ENCODE measurements around the gene DNM1L. TPM values are rescaled to one million over a fixed set of nuclear protein-coding genes. Genes with fewer than 3 reads are reported as not detected.
"Not testable (repeated sequence)": the region's sequence is repeated elsewhere in the genome, so short reads cannot be mapped to it uniquely, and the experiment has no call there.

Gene DNM1L
- total RNA-seq, 1 experiment from 2014 or later: 37.8 TPM

DNA sequence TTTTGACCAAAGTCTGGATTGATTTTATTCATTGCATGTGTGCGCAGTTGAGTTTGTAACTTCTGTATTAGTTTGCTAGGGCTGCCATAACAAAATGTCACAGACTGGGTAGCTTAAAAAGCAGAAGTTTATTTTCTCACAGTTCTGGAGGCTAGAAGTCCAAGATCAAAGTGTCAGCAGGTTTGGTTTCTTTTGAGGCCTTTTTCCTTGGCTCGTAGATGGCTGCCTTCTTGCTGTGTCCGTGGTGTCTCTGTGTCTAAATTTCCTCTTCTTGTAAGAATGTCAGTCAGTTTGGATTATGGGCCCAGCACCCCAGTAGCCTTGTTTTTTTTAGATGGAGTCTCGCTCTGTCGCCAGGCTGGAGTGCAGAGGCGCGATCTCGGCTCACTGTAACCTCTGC lies 11.8 kb downstream of the DNM1L start:
- DNase-seq (ENCODE audit: low read depth): no peak
- in situ Hi-C loops (cut with HindIII; ENCODE audit: low pct_unique_long_range_greater_than_20kb, low sequenced_read_pairs): no loop called here

DNA sequence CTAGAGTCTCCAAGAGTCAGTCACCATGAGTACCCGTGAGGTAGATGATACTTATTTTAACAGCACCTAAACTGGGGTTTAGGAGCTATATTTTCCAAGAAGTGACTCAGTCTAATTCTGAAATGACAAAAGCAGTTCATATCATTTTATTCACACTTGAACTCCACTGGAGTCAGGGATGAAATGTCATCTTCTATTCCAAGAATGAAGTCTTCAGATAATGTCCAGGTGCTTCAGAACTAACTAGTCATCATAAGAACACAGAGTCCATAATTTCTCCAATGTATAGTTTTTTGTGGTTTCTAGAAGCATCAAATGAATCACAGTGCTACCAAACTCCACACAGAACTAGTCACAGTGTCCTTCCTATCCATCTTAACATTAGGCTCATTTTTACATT lies 13.3 kb downstream of the DNM1L start:
- in situ Hi-C loops (cut with HindIII; ENCODE audit: low pct_unique_long_range_greater_than_20kb, low sequenced_read_pairs): no loop called here
- DNase-seq (ENCODE audit: low read depth): no peak

DNA sequence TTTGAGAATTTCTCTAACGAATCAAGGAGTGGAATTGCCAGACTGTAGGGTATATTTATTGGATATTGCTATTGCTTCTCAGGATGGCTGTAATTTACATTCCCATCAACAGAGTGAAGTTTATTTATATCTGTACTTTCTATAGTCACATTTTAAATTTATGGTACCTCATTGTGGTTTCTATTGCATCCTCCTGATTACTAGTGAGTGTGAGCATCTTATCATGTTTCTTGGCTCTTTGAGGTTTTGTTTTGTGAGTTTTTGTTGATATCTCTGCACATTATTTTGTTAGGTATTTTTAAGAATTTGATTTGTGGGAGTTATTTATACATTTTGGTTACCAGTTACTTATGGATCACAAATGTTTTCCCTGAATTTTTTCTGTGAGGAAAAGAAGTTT lies 13.9 kb downstream of the DNM1L start:
- DNase-seq (ENCODE audit: low read depth): no peak
- in situ Hi-C loops (cut with HindIII; ENCODE audit: low pct_unique_long_range_greater_than_20kb, low sequenced_read_pairs): no loop called here

DNA sequence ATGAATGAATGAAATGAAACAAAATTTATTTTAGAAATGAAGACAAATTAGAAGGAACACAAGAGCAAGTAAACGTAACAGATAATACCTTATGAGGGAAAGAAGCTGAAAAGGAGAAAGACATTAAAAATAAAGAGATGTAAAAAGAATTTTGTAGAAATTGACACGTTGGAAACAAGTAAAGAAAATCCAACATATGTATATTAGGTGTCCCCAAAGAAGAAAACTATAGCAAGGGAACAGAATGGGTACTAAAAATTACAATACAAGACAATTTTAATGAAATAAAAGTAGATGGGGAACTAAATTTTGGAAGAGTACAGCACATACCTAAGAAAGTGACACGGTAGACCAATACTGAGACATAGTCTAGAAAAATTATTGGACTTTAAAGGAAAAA lies 16.7 kb downstream of the DNM1L start:
- in situ Hi-C loops (cut with HindIII; ENCODE audit: low pct_unique_long_range_greater_than_20kb, low sequenced_read_pairs): no loop called here
- DNase-seq (ENCODE audit: low read depth): no peak

DNA sequence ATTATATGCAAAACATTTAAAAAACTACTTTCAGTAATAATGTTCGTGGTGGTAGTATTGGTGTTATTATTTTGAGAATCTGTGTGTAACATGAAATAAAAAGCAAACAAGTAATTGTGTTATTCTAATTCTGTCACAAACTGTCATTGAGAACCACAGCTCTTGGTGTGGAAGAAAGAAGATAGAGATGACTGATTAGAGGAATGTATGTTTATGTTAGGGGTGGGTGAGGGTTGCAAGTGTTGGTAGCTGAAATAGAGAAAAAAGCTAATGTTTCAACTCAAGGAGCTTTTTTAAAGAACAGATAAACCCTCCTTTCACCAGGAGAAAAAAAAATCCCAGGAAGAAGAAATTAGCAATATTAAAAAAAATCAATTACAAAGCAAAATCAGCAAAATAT lies 18.3 kb downstream of the DNM1L start:
- in situ Hi-C loops (cut with HindIII; ENCODE audit: low pct_unique_long_range_greater_than_20kb, low sequenced_read_pairs): no loop called here
- DNase-seq (ENCODE audit: low read depth): no peak

DNA sequence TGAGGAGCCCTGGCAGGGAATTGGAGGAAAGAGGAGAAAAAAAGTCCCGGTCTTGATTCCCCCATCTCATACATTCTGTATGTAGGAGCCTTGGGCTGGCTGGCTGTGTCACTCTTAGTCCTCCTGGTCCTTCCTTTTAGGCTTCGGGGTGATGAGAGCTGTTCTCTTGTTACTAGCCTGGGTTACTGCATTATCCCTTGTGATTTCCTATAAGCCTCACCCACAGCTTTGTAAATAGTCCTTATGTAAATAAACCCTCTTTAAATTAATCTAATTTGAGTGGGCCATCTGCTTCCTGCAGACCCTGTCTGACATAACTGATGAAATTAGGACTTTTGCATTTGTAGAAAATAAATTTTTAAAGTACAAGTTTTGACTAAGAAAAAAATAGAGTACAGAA lies 19.2 kb downstream of the DNM1L start:
- in situ Hi-C loops (cut with HindIII; ENCODE audit: low pct_unique_long_range_greater_than_20kb, low sequenced_read_pairs): no loop called here
- DNase-seq (ENCODE audit: low read depth): no peak

DNA sequence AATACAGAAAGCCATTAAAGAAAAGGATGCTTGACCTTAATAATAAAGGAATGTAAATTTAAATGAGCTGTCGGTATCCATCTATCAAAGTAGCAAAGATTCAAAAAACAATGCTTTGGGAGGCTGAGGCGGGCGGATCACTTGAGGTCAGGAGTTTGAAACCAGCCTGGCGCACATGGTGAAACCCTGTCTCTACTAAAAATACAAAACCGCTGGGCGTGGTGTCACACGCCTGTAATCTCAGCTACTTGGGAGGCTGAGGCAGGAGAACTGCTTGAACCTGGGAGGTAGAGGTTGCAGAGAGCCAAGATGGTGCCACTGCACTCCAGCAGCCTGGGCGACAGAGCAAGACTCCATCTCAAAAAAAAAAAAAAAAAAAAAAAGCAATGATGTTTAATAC lies 20.3 kb downstream of the DNM1L start:
- DNase-seq (ENCODE audit: low read depth); in situ Hi-C loops (cut with HindIII; ENCODE audit: low pct_unique_long_range_greater_than_20kb, low sequenced_read_pairs): not testable (repeated sequence)

DNA sequence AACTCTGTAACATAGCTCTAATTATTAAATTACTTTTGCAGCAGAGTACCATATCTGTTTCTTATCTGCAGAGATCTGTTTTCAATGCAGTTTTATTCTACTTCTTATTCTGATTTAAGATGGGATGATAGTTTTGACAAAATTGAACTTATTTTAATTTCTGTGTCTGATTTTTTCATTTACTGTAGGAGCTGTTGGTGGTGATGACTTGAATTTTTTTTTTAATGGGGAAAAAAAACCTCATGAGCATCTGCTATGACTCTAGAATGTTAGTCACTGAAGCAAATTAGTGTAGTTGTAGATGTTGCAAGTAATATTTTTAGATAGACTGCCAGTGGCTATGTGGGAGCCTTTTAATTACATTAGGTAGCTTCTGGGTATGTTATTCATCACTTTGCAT lies 23.4 kb downstream of the DNM1L start:
- in situ Hi-C loops (cut with HindIII; ENCODE audit: low pct_unique_long_range_greater_than_20kb, low sequenced_read_pairs): no loop called here
- DNase-seq (ENCODE audit: low read depth): no peak

DNA sequence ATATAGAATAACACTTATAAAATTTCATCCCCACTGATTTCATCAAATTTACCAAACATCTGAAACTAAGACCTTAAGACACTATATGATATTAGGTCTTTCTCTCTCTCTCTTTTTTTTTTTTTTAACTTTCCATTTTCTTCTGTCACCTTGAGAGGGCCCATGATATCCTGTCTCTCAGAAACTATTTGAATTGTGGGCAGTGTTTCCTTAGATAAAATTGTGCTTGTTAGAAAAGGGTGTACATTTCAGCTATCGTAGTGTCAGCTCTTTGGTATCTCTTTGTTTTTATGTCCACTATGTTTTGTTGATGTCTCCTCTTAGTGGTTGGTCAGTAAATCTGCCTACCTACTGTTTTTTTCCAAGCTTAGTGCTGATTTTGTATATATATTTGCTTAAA lies 23.8 kb downstream of the DNM1L start:
- in situ Hi-C loops (cut with HindIII; ENCODE audit: low pct_unique_long_range_greater_than_20kb, low sequenced_read_pairs): no loop called here
- DNase-seq (ENCODE audit: low read depth): no peak

DNA sequence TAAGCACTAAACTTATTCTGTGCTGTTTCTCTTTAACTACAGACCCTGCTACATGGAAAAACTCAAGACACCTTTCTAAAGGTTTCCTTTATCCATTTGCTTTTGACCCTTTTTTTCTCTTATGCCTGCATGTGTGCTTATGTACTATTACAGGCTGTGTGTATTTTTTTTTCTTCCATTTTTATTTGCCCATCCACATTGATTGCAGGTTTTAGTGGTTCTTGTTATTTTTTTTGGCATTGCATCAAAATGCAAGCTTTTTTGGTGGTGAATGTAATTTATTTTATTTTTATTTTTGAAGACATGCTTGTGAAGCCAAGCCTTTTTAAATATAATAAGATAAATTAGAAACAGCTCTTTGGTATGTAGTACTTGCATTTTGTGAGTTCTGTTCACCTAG lies 26.7 kb downstream of the DNM1L start:
- no peak for DNase-seq (ENCODE audit: low read depth)
- in situ Hi-C loops (cut with HindIII; ENCODE audit: low pct_unique_long_range_greater_than_20kb, low sequenced_read_pairs): no loop called here

DNA sequence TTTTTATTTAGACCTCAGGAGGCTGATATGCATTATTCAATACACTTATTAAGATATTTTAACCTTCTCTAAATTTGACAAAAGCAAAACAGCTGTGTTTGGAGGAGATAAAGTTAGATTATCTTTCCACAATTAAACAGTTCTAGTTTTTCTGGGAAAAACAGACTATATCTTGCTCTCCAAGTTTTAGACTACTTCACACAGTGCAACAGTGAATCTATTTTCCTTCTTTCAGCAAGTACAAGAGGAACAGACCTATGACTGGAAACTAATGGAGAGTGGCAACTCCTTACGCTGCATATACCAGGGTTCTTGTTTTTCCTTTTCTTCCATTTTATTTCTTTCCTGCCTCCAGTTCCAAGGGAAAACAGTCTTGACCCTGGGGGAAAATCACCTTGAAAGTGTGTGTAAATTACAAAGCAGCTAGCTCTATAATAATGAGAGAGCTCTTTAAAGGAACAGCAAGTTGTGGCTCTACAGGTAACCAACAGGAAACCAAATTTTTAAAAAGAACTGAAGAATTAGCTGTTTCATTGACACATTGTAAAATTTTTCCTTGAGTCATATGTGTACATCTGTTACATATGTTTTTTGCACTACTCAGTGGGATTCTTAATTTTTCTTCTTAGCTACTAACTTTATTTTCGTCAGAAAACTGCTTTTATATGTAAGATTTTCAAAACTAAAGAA lies 27.4 kb downstream of the DNM1L start:
- DNase-seq (ENCODE audit: low read depth): no peak
- in situ Hi-C loops (cut with HindIII; ENCODE audit: low pct_unique_long_range_greater_than_20kb, low sequenced_read_pairs): no loop called here

DNA sequence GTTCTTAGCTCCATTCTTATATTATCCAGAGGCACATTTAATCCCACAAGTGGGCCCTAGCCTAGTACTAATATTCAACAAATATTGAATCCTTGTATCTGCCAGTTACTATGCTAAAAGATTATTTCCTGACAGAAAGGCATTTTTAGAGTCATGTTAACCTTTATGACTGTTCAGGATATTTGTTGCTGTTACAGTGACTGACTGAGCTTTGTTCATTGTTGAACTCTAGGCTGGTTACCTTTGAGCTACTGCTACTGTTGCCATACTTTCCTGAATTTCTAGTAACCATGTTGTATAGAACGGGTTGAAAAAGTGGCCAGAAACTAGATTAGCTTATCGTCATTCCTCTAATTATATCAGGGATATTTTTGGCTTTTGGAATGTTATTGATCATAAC lies 29.8 kb downstream of the DNM1L start:
- DNase-seq (ENCODE audit: low read depth): no peak
- in situ Hi-C loops (cut with HindIII; ENCODE audit: low pct_unique_long_range_greater_than_20kb, low sequenced_read_pairs): no loop called here

DNA sequence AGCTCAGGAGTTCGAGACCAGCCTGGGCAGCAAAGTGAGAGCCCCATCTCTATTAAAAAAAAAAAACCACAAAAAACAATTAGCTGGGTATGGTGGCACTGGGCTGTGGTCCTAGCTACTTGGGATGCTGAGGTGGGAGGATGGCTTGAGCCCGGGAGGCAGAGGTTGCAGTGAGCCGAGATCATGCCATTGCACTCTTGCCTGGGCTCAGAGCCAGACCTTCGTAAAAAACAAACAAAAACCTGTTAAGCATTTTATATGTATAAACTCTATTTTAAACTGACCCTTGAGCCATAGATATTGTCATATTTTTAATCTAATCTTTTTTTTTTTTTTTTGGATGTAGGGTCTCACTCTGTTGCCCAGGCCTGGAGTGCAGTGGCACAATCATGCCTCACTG lies 35.7 kb downstream of the DNM1L start:
- in situ Hi-C loops (cut with HindIII; ENCODE audit: low pct_unique_long_range_greater_than_20kb, low sequenced_read_pairs): no loop called here
- DNase-seq (ENCODE audit: low read depth): no peak

DNA sequence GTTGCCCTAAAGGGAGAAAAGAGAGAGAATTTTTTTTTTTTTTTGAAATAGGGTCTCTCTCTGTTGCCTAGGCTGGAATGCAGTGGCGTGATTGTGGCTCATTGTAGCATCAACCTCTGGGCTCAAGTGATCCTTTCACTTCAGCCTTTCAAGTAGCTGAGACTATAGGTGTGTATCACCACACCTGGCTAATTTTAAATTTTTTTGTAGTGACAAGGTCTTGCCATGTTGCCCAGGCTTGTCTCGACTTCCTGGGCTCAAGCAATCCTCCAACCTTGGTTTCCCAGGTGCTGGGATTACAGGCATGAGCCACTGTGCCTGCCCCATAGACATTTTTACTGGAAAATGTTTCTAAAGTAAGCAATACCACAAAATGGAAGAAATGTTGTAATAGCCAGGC lies 39.8 kb downstream of the DNM1L start:
- in situ Hi-C loops (cut with HindIII; ENCODE audit: low pct_unique_long_range_greater_than_20kb, low sequenced_read_pairs): no loop called here

DNA sequence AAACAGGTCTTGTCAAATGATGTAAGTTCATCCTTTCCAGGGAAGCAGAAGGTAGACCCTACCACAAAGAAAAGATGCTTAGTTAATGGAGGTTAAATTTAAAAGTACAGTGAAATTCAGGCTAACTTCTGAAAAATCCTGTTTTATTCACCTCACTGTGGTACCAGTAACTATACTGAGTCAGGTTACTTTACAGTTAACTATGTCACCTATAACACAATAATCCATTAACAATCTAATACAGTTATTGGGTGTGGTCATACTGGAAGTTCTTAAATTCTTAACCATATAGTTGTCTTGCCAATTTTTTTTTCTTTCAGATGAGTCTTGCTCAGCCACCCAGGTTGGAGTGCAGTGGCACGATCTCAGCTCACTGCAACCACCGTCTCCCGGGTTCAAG lies 46.2 kb downstream of the DNM1L start:
- not testable (repeated sequence) for DNase-seq (ENCODE audit: low read depth)

More for the DNA sequence above, 39.8 kb downstream of the DNM1L start:
- DNase-seq (ENCODE audit: low read depth): no peak

DNA sequence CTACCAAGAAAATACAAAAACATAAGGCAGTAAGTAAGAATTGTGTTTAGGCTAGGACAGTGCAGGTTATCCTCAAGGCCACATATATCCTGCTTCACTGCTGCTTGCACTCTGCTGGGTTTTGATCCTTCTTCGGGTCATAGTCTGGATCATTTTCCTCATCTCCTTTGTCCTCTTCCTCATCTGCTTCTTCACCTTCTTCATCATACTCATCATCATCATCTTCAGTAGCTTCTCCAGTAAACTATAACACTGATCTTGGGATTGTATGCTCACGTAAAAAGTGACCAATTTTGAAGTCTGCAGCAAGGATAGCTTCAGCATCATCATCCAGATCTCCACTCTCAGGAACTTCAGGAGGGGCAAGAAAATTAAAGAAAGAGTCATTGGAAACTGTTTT lies 47.2 kb downstream of the DNM1L start:
- in situ Hi-C loops (cut with HindIII; ENCODE audit: low pct_unique_long_range_greater_than_20kb, low sequenced_read_pairs): no loop called here
- DNase-seq (ENCODE audit: low read depth): no peak

More for the DNA sequence above, 46.2 kb downstream of the DNM1L start:
- in situ Hi-C loops (cut with HindIII; ENCODE audit: low pct_unique_long_range_greater_than_20kb, low sequenced_read_pairs): not testable (repeated sequence)

DNA sequence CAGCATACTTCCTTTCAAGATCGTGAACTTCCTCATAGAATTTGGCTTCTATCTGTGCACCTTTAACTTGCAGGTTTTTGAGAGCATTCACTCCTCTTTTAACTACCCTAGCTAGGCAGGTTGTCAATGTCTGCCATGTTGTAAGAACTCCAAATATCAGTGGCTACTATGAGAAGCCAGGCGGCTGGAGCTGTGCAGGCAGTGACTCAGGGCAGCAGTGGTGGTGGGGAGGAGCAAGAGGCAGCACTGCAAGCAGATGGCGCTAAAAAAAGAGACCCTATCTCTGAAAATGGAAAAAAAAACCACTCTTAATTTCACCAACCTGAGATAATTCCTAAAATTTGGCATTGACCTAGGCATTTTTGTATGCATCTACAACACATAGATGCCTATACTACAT lies 48.1 kb downstream of the DNM1L start:
- DNase-seq (ENCODE audit: low read depth): no peak
- in situ Hi-C loops (cut with HindIII; ENCODE audit: low pct_unique_long_range_greater_than_20kb, low sequenced_read_pairs): no loop called here

DNA sequence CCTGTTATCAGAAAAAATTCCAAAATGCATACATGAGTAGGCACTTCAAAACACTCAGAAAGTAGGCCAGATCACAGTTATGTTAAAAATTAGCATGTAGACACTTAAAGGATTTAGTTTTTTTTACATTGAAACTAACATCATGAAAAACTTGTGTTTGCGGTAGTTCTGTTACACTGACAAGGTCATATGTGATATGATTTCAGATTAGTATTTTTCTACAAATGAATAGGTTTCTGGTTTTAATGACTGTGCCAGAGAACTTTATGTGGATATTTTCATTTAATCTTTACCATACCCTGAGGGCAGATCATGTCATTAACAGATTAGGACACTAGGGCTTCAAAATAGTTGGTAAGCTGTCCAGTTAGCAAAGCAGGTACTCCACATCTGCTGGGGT lies 55.9 kb downstream of the DNM1L start:
- DNase-seq (ENCODE audit: low read depth): no peak
- in situ Hi-C loops (cut with HindIII; ENCODE audit: low pct_unique_long_range_greater_than_20kb, low sequenced_read_pairs): no loop called here

DNA sequence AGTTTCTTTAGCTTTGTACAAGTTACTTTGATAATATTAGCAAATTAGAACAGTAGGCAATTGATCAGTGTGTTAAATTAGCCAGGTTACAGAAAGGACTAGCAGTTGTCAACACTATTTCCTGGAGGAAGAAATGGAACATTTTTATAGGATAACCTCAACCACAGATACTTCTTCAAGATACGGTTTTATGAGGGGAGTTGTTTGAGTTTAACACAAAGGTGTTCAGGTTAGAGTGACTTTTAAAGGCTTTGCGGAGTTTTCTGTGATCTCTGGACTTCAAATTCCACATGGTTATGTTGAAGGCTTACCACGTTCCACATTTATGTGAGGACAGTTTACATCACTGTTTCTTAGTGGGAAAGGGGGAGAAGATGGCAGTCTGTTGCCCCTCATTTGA lies 57.3 kb downstream of the DNM1L start:
- in situ Hi-C loops (cut with HindIII; ENCODE audit: low pct_unique_long_range_greater_than_20kb, low sequenced_read_pairs): no loop called here
- DNase-seq (ENCODE audit: low read depth): no peak

DNA sequence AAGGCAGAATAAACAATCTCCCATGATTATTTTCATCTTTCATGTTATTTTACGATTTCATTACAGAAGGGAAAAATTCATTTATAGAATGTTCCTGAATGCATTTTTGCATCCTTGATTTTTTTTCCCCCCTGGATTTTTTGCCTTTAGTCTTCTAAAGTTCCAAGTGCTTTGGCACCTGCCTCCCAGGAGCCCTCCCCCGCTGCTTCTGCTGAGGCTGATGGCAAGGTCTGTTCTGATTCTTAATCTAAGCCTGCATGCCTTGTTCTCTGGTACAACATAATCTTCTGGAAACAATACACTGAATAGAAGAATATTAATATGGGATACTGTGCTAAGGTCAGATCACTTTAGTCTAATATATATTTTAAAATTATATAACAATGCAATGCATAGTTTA lies 58.6 kb downstream of the DNM1L start:
- in situ Hi-C loops (cut with HindIII; ENCODE audit: low pct_unique_long_range_greater_than_20kb, low sequenced_read_pairs): no loop called here
- DNase-seq (ENCODE audit: low read depth): no peak

DNA sequence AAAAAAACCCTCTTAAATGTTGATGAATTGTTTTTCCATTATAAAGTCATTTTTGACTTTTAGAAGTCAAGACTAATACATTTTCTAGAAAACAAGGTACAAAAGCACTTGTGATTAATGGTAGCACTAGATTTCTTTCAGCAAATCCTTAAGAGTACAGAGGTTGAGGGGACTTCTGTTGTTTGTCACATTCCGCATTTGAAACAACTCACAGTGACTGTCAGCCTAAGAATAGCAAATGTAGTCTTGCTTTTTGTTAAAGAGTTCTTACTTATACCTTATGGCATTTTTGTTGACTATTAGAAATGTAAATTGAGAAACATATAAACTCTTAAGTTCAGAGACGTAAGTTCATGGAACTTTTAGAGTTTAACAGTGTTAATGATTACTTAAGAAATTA lies 60.2 kb downstream of the DNM1L start:
- in situ Hi-C loops (cut with HindIII; ENCODE audit: low pct_unique_long_range_greater_than_20kb, low sequenced_read_pairs): no loop called here

More for the DNA sequence above, 60.2 kb downstream of the DNM1L start:
- DNase-seq (ENCODE audit: low read depth): no peak

Data from Caki2 (cell line).